Activated T-cell treated with anti-CD3 and anti-CD28 coated beads, Interleukin-2, amount 50 U/mL, for 48 hours (primary cell): ENCODE measurements around the gene SSR4.

Source experiments
- DNase-seq, 2 experiments: peaks; one replicate each; pipeline ENCODE4 v3.0.0-alpha.2; 2020

SSR4 gene

GRCh38 chrX:153769865-153770600 lies 24.4 kb upstream of the SSR4 start:
- DNase-seq, result no peak

- DNase-seq, result no peak
These were observed 23.7 kb upstream of the SSR4 start for GRCh38 chrX:153770601-153771414.

GRCh38 chrX:153771415-153772315 lies 22.8 kb upstream of the SSR4 start:
- DNase-seq, result no peak

- no peak for DNase-seq
These were observed 21.9 kb upstream of the SSR4 start for GRCh38 chrX:153772316-153773217.

- DNase-seq, result no peak
These were observed 21.3 kb upstream of the SSR4 start for GRCh38 chrX:153773218-153773611.

GRCh38 chrX:153773741-153774575 lies 20.5 kb upstream of the SSR4 start:
- DNase-seq, result no peak

- no peak for DNase-seq
These were observed 19.7 kb upstream of the SSR4 start for GRCh38 chrX:153774576-153775292.

- DNase-seq, result no peak
These were observed 19.0 kb upstream of the SSR4 start for GRCh38 chrX:153775293-153776119.

GRCh38 chrX:153776120-153776599 lies 18.3 kb upstream of the SSR4 start:
- DNase-seq, result no peak

- DNase-seq, result no peak
These were observed 17.8 kb upstream of the SSR4 start for GRCh38 chrX:153776611-153777045.

- DNase-seq, result no peak
These were observed 17.0 kb upstream of the SSR4 start for GRCh38 chrX:153777261-153778090.

GRCh38 chrX:153778181-153778580 lies 16.3 kb upstream of the SSR4 start:
- DNase-seq, result no peak

GRCh38 chrX:153778684-153779101 lies 15.8 kb upstream of the SSR4 start:
- DNase-seq, result no peak

GRCh38 chrX:153779891-153780677 lies 14.4 kb upstream of the SSR4 start:
- no peak for DNase-seq

- DNase-seq, result no peak
These were observed 13.6 kb upstream of the SSR4 start, which contains the start of gene SRPK3 for GRCh38 chrX:153780678-153781427. Gene SRPK3 (plus strand): TSS chrX:153781041. CDS start chrX:153781087, 46 bp downstream.

- no peak for DNase-seq
These were observed 12.9 kb upstream of the SSR4 start for GRCh38 chrX:153781428-153782047.
